H1 (cell line): ENCODE results near the gene BCAR3. TPM values are rescaled to one million over a fixed set of nuclear protein-coding genes. Genes with fewer than 3 reads are reported as not detected.

Experiments
- CTCF ChIA-PET: fragments of 300-600 bp; sonication (Branson Sonifier 250); formaldehyde crosslinking; loops from one replicate; lab custom pipeline; 2021; ENCODE audit not compliant: partially characterized antibody; lab: Charles Lee
- POLR2A ChIA-PET: fragments of 300-600 bp; sonication (Branson Sonifier 250); formaldehyde crosslinking; loops from one replicate; lab custom pipeline; 2021; ENCODE audit warnings: inconsistent platforms; ENCODE audit not compliant: partially characterized antibody; lab: Charles Lee
- DNase-seq, 2 experiments: peaks; one replicate each; pipeline versions ENCODE4 v3.0.0 to v3.0.0-alpha.2; 2010 to 2022; ENCODE audit warnings: low spot score in 2 of 2, low read depth in 1 of 2, mixed read lengths in 1 of 2
- FAIRE-seq: peaks from 2 replicates; lab custom pipeline; 2011; peaks lifted over from hg19 to GRCh38; lab: Jason Lieb, UNC
- H2AFZ ChIP-seq: 2 replicates; pipeline ENCODE4 v1.8.1; 2012; ENCODE audit warnings: low read length, inconsistent platforms
- H2AK5ac ChIP-seq: 2 replicates; pipeline ENCODE4 v1.6.1; 2013; ENCODE audit warnings: low read depth, low read length
- H2BK120ac ChIP-seq: replicated peaks from 2 replicates; pipeline ENCODE3; 2013; ENCODE audit warnings: low read depth, low read length, inconsistent platforms
- H2BK12ac ChIP-seq: 2 replicates; pipeline ENCODE4 v1.6.1; 2013; ENCODE audit warnings: low read depth, low read length
- H2BK15ac ChIP-seq: 2 replicates; pipeline ENCODE4 v1.6.1; 2013; ENCODE audit warnings: low read length
- H2BK20ac ChIP-seq: 2 replicates; pipeline ENCODE4 v1.6.1; 2013; ENCODE audit warnings: low read length
- H2BK5ac ChIP-seq: 2 replicates; pipeline ENCODE4 v1.6.1; 2013; ENCODE audit warnings: low read depth, low read length
- H3K14ac ChIP-seq: 2 replicates; pipeline ENCODE4 v1.6.1; 2013; ENCODE audit warnings: inconsistent platforms; ENCODE audit not compliant: insufficient read length
- H3K18ac ChIP-seq: 2 replicates; pipeline ENCODE4 v1.6.1; 2013; ENCODE audit warnings: low read length; ENCODE audit errors: extremely low read depth
- H3K23ac ChIP-seq: 2 replicates; pipeline ENCODE4 v1.6.1; 2013; ENCODE audit warnings: inconsistent platforms; ENCODE audit not compliant: insufficient read length
- H3K23me2 ChIP-seq: 2 replicates; pipeline ENCODE4 v1.6.1; 2013; ENCODE audit warnings: low read depth, low read length
- H3K27ac ChIP-seq: 2 replicates; pipeline ENCODE4 v1.6.1; 2011; ENCODE audit warnings: low read depth, low read length, inconsistent platforms
- H3K27me3 ChIP-seq, 4 experiments: replicated peaks in 1 of 4; 1 replicate in 1 of 4; 2 replicates in 3 of 4; pipeline versions ENCODE4 v1.6.1 to v1.8.1; 2011 to 2013; ENCODE audit warnings: low read length in 3 of 4, mild to moderate bottlenecking in 3 of 4, inconsistent platforms in 2 of 4, mixed read lengths in 2 of 4, moderate library complexity in 1 of 4; ENCODE audit not compliant: control insufficient read depth in 3 of 4, insufficient read depth in 3 of 4; ENCODE audit errors: extremely low read depth in 1 of 4
- H3K36me3 ChIP-seq, 4 experiments: 2 replicates each; pipeline versions ENCODE4 v1.6.1 to v1.8.1; 2011 to 2013; ENCODE audit warnings: mild to moderate bottlenecking in 4 of 4, low read length in 3 of 4, moderate library complexity in 2 of 4, control low read depth in 1 of 4, inconsistent platforms in 1 of 4; ENCODE audit not compliant: insufficient read depth in 4 of 4, control insufficient read depth in 2 of 4
- H3K4ac ChIP-seq: replicated peaks from 2 replicates; pipeline ENCODE3; 2013; ENCODE audit warnings: low read length, low read depth, mixed read lengths, inconsistent platforms; ENCODE audit not compliant: insufficient read length
- H3K4me1 ChIP-seq, 4 experiments: replicated peaks in 1 of 4; 1 replicate in 1 of 4; 2 replicates in 3 of 4; pipeline versions ENCODE4 v1.6.1 to v1.8.1; 2011 to 2013; ENCODE audit warnings: low read length in 3 of 4, inconsistent platforms in 2 of 4, mixed read lengths in 1 of 4; ENCODE audit not compliant: insufficient read depth in 4 of 4, control insufficient read depth in 3 of 4
- H3K4me2 ChIP-seq, 2 experiments: 2 replicates each; pipeline versions ENCODE4 v1.6.1 to v1.8.1; 2011 to 2013; ENCODE audit warnings: low read depth in 2 of 2, low read length in 2 of 2, control low read depth in 1 of 2, inconsistent platforms in 1 of 2, mild to moderate bottlenecking in 1 of 2; ENCODE audit not compliant: insufficient read depth in 1 of 2
- H3K4me3 ChIP-seq, 4 experiments: fragments of 200-600, 300-600 bp in 1 of 4; sonication (generic), shearing (Covaris generic), sonication (Bioruptor Twin) in 1 of 4; 2 replicates each; pipeline versions ENCODE4 v1.5.1 to v1.8.1; 2011 to 2016; ENCODE audit warnings: low read length in 4 of 4, low read depth in 3 of 4, control low read depth in 2 of 4, inconsistent platforms in 2 of 4, mild to moderate bottlenecking in 2 of 4, mixed read lengths in 1 of 4, moderate library complexity in 1 of 4; ENCODE audit not compliant: insufficient read depth in 2 of 4; ENCODE audit errors: extremely low read depth in 1 of 4
- H3K56ac ChIP-seq: replicated peaks from 2 replicates; pipeline ENCODE3; 2013; ENCODE audit warnings: low read depth, mild to moderate bottlenecking, mixed read lengths, low read length, inconsistent platforms; ENCODE audit not compliant: insufficient read length
- H3K79me1 ChIP-seq: 2 replicates; pipeline ENCODE4 v1.6.1; 2013; ENCODE audit warnings: low read depth, low read length, control low read depth
- H3K79me2 ChIP-seq, 2 experiments: 2 replicates each; pipeline versions ENCODE4 v1.6.1 to v1.8.1; 2012 to 2013; ENCODE audit warnings: low read length in 2 of 2, mild to moderate bottlenecking in 2 of 2, inconsistent platforms in 1 of 2; ENCODE audit not compliant: insufficient read depth in 2 of 2, control insufficient read depth in 1 of 2
- H3K9ac ChIP-seq, 4 experiments: replicated peaks in 1 of 4; 1 replicate in 1 of 4; 2 replicates in 3 of 4; pipeline versions ENCODE4 v1.6.1 to v1.8.1; 2011 to 2013; ENCODE audit warnings: low read depth in 3 of 4, low read length in 3 of 4, control low read depth in 2 of 4, mild to moderate bottlenecking in 2 of 4, moderate library complexity in 2 of 4, inconsistent platforms in 1 of 4; ENCODE audit errors: extremely low read depth in 1 of 4
- H3K9me3 ChIP-seq, 2 experiments: 2 replicates each; pipeline versions ENCODE4 v1.6.1 to v1.8.1; 2012 to 2013; ENCODE audit warnings: mild to moderate bottlenecking in 2 of 2, moderate library complexity in 2 of 2, control low read depth in 1 of 2, inconsistent platforms in 1 of 2, low read depth in 1 of 2, low read length in 1 of 2, mixed read lengths in 1 of 2; ENCODE audit not compliant: insufficient read depth in 2 of 2
- H4K20me1 ChIP-seq, 2 experiments: replicated peaks in 1 of 2; 2 replicates each; pipeline versions ENCODE3 to v1.8.1; 2011 to 2013; ENCODE audit warnings: inconsistent platforms in 2 of 2, low read length in 2 of 2, mild to moderate bottlenecking in 1 of 2; ENCODE audit not compliant: insufficient read depth in 2 of 2, control insufficient read depth in 1 of 2
- H4K5ac ChIP-seq: 2 replicates; pipeline ENCODE4 v1.6.1; 2013; ENCODE audit warnings: low read length, low read depth, mixed read lengths, inconsistent platforms; ENCODE audit not compliant: insufficient read length
- H4K8ac ChIP-seq: 2 replicates; pipeline ENCODE4 v1.8.0; 2013; ENCODE audit warnings: mild to moderate bottlenecking, moderate library complexity, low read length, inconsistent platforms; ENCODE audit not compliant: insufficient read depth; ENCODE audit errors: extremely low read depth
- H4K91ac ChIP-seq: replicated peaks from 2 replicates; pipeline ENCODE3; 2013; ENCODE audit warnings: low read length, mixed read lengths, inconsistent platforms; ENCODE audit not compliant: insufficient read length
- WGBS, 2 experiments: shearing (Covaris generic) in 1 of 2; methylation state at CpG; one replicate each; pipeline versions ENCODE4 v1.1.6 to v1.1.7; 2013 to 2015; ENCODE audit warnings: low lambda C conversion rate in 2 of 2, mixed read lengths in 2 of 2, inconsistent platforms in 1 of 2, low coverage in 1 of 2, missing lambda C conversion rate in 1 of 2; ENCODE audit not compliant: insufficient replicate concordance in 2 of 2, insufficient coverage in 1 of 2, insufficient read length in 1 of 2; ENCODE audit errors: extremely low coverage in 1 of 2, missing lambda C conversion rate in 1 of 2; 5-methylcytosine and 5-hydroxymethylcytosine counted together
- polyA plus RNA-seq, 7 experiments: library from polyadenylated mRNA; depleted of rRNA in 3 of 7; stranded (reverse) in 5 of 7; unstranded in 2 of 7; fragments of >200 nt in 5 of 7; fragments of 200-250 nt in 2 of 7; gene quantifications; 1 replicate in 5 of 7; 2 replicates in 1 of 7; 4 replicates in 1 of 7; pipeline versions ENCODE4 v1.2.1 to v1.2.3, GENCODE V29; 2011 to 2013; ENCODE audit warnings: missing spikeins in 2 of 7, mixed read lengths in 2 of 7
- total RNA-seq: library from RNA; stranded (reverse); fragmentation: NEBNext Ultra II Directional; extraction: Animal tissue kit (Norgen Biotek cat#: 25700); gene quantifications from 2 replicates; pipeline ENCODE4 v1.2.1, GENCODE V29; 2021
- TF ChIP-seq, protein P1 (sequence below): IDR thresholded peaks from 2 replicates; pipeline ENCODE4 v1.6.1; 2012; ENCODE audit warnings: inconsistent platforms

Gene BCAR3
- total and polyA plus RNA-seq, 2 of the 8 experiments (the other 6 are each of a cell fraction or from before 2014, with no cell fraction given), result 5.6 to 9.2 TPM

DNA sequence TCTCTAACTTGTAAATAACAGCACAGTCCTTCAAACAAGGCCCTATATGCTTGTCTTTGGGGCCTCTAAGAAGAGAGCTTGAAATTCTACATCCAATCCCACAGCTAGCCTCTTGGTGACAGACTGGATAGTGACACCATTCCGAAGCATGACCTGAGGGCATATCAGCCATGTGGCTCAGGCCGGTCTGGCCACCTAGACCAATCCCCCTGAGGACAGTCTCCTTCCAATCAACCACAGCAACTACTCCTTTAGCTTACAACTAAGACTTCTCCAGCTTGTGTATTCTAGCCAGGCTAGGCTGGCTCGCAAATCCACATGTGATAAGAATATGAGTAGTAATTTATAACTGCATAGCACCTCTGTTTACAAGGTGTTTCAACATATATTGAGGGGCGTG, 14.0 kb downstream of the BCAR3 start:
- Histone ChIP-seq H2AFZ (no peak overlapping the region), H3K79me1 (peaks cover 6% of the 10 kb centered on the region; the same call in 1 of the 2 replicates), H3K4me2 (no peak overlapping the region), H3K4me1 (peaks cover 5 to 24% (median 14%) of the 10 kb centered on the region in 4 experiments), H3K56ac (no peak overlapping the region), H2BK120ac (no peak overlapping the region), H3K23me2 (peaks cover 7% of the 10 kb centered on the region; the same call in 1 of the 2 replicates), H3K9ac (no peak overlapping the region), H3K9me3 (no peaks in the 10 kb centered on the region), H2BK20ac (no peak overlapping the region), H3K36me3 (peaks cover 0 to 9% (median 0%) of the 10 kb centered on the region in 4 experiments; a peak in 1 of 8 replicates), H3K23ac (no peak overlapping the region), H3K14ac (no peak overlapping the region), H3K27me3 (no peaks in the 10 kb centered on the region), H4K20me1 (no peaks in the 10 kb centered on the region), H4K5ac (no peak overlapping the region), H2BK12ac (no peak overlapping the region), H2BK15ac (no peak overlapping the region), H3K18ac (no peak overlapping the region), H2AK5ac (no peak overlapping the region), H4K91ac (no peak overlapping the region), H3K4ac (no peak overlapping the region), H4K8ac (no peak overlapping the region), H3K4me3 (no peak overlapping the region), H2BK5ac (no peak overlapping the region), H3K79me2 (peaks cover 0 to 10% of the 10 kb centered on the region in 2 experiments; a peak in 1 of 4 replicates), H3K27ac (no peak overlapping the region)
- ChIA-PET CTCF (interaction anchor here (1.1 to 7.0 kb wide), 11 partner anchors 11 to 176 kb away, joined by 3 to 49 read pairs (median 6); partner anchors contain the start of gene BCAR3), POLR2A (interaction anchor here (0.9 to 3.5 kb wide), 2 partner anchors 10 to 22 kb away, joined by 4 to 10 read pairs; no protein-coding TSS in a partner anchor)
- WGBS, 2 experiments, result 88% methylated on average over 4 of the region's 4 CpGs; no CpG with 5 or more reads in 1 of the 2 experiments
- FAIRE-seq, result no peak
- DNase-seq, result no peak
- TF ChIP-seq, protein P1, sequence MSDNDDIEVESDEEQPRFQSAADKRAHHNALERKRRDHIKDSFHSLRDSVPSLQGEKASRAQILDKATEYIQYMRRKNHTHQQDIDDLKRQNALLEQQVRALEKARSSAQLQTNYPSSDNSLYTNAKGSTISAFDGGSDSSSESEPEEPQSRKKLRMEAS, result no peak
